ENCODE results near the gene GGNBP2.

DNA sequence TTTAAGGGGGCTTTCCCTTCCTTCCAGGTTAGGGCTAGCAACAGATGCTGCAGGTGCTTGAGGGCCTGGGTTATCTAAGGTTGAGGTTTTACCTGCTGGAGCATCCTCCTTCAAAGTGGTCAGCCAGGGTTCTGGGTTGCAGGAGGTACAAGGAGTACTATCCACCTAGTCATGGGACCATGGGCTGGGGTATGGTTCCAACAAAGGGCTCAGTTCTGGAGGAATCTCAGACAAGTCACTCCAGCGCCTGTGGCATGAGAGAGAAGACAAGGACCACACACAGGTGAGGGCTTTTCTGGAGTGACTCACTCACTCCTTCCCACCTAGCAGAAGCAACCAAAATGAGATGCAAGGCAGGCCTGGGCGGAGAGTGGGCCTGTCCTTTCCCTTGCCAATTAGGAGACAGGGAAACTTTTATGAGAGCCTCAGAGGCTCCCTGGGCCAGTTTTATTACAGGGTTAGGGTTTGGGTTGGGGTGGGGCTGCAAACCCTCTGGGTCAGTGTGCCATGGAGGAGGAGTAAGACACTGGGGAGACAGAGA is 12.2 kb upstream of the GGNBP2 start:
- TF ChIP-seq GATA2 (IDR thresholded peaks at IDR 0.05; ENCODE audit: low read depth, low read length), result no peak
- no peak for TF ChIP-seq GATA3 (IDR thresholded peaks at IDR 0.05; ENCODE audit: low read depth, low read length)
